Mesendoderm (in vitro differentiated cells): Measurements from ENCODE around the gene ABCG2.

ENCODE experiments used
- DNase-seq: peaks from one replicate; pipeline ENCODE4 v3.0.0; 2013
- H2AK5ac ChIP-seq: 2 replicates; pipeline ENCODE4 v1.6.1; 2013; ENCODE audit warnings: low read length, inconsistent platforms
- H2BK120ac ChIP-seq: 2 replicates; pipeline ENCODE4 v1.6.1; 2013; ENCODE audit warnings: low read depth, mild to moderate bottlenecking, low read length, moderate library complexity, mixed read lengths
- H2BK15ac ChIP-seq: replicated peaks from 2 replicates; pipeline ENCODE4 v1.6.1; 2013; ENCODE audit warnings: low read depth, mild to moderate bottlenecking, moderate library complexity
- H2BK5ac ChIP-seq: 2 replicates; pipeline ENCODE4 v1.6.1; 2013; ENCODE audit warnings: low read length, inconsistent platforms
- H3K18ac ChIP-seq: 2 replicates; pipeline ENCODE4 v1.6.1; 2013; ENCODE audit warnings: mild to moderate bottlenecking, low read length, mixed read lengths
- H3K23ac ChIP-seq: one replicate; pipeline ENCODE4 v1.6.1; 2013; ENCODE audit warnings: low read length
- H3K27ac ChIP-seq: 2 replicates; pipeline ENCODE4 v1.5.1; 2013; ENCODE audit warnings: low read depth, mild to moderate bottlenecking, inconsistent platforms, low read length, moderate library complexity
- H3K27me3 ChIP-seq: 2 replicates; pipeline ENCODE4 v1.6.1; 2013; ENCODE audit warnings: low read length, control low read depth, mild to moderate bottlenecking, inconsistent platforms; ENCODE audit not compliant: insufficient read depth, poor library complexity
- H3K36me3 ChIP-seq: 2 replicates; pipeline ENCODE4 v1.6.1; 2013; ENCODE audit warnings: low read length, inconsistent platforms; ENCODE audit not compliant: control insufficient read depth, insufficient read depth
- H3K4ac ChIP-seq: one replicate; pipeline ENCODE4 v1.6.1; 2013; ENCODE audit warnings: low read depth, mild to moderate bottlenecking, low read length, moderate library complexity
- H3K4me1 ChIP-seq: 2 replicates; pipeline ENCODE4 v1.6.1; 2013; ENCODE audit warnings: low read depth, low read length, inconsistent platforms; ENCODE audit not compliant: control insufficient read depth
- H3K4me2 ChIP-seq: 2 replicates; pipeline ENCODE4 v1.6.1; 2013; ENCODE audit warnings: low read length
- H3K4me3 ChIP-seq: 2 replicates; pipeline ENCODE4 v1.5.1; 2013; ENCODE audit warnings: mild to moderate bottlenecking, low read length
- H3K56ac ChIP-seq: one replicate; pipeline ENCODE4 v1.6.1; 2013; ENCODE audit warnings: low read length
- H3K79me1 ChIP-seq: 2 replicates; pipeline ENCODE4 v1.6.1; 2013; ENCODE audit warnings: low read length, inconsistent platforms
- H3K79me2 ChIP-seq: 2 replicates; pipeline ENCODE4 v1.6.1; 2013; ENCODE audit warnings: mild to moderate bottlenecking, low read length; ENCODE audit not compliant: control insufficient read depth, insufficient read depth
- H3K9ac ChIP-seq: 2 replicates; pipeline ENCODE4 v1.6.1; 2013; ENCODE audit warnings: low read length, inconsistent platforms
- H4K5ac ChIP-seq: one replicate; pipeline ENCODE4 v1.6.1; 2013; ENCODE audit warnings: low read length
- H4K8ac ChIP-seq: one replicate; pipeline ENCODE4 v1.6.1; 2013; ENCODE audit warnings: low read depth, mild to moderate bottlenecking, control low read depth, low read length, moderate library complexity
- WGBS: extraction: QIAGEN DNeasy Blood & Tissue Kit; methylation state at CpG from one replicate; pipeline ENCODE4 v1.1.7; 2013; ENCODE audit warnings: low lambda C conversion rate, missing lambda C conversion rate; ENCODE audit not compliant: insufficient coverage; ENCODE audit errors: extremely low coverage; 5-methylcytosine and 5-hydroxymethylcytosine counted together

Gene ABCG2

DNA sequence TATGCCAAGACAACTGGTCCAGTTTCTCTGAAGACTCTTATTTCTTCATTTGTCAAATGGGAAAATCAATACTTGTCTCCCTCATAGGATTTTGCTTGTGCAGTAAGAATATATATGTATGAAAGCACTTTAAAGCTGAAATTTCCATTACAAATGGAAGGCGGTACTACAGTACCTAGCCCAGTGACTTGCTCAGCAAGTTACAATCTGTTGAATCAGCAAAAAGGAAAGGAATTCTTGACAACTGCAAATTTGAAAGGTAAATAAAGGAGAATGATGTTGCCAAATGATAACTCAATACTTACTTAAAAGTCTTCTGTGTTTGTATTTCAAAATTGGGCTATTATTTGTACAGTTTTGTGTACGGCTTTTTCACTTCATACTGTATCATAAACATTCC lies 79.9 kb downstream of the ABCG2 start:
- no CpG with 5 or more reads among the region's 2 CpGs for WGBS
- H3K4me1 ChIP-seq: no peaks in the 10 kb centered on the region
- H3K36me3 ChIP-seq: peaks cover 6% of the 10 kb centered on the region
- no peak overlapping the region for H3K4me3 ChIP-seq
- no peaks in the 10 kb centered on the region for H3K79me1 ChIP-seq
- no peak overlapping the region for H3K4me2 ChIP-seq
- H2BK5ac ChIP-seq: no peak overlapping the region
- no peak overlapping the region for H2BK120ac ChIP-seq
- H3K56ac ChIP-seq: no peak overlapping the region
- H2BK15ac ChIP-seq: no peak overlapping the region
- no peak overlapping the region for H4K8ac ChIP-seq
- H3K27ac ChIP-seq: no peak overlapping the region
- no peak overlapping the region for H3K4ac ChIP-seq
- H3K18ac ChIP-seq: no peak overlapping the region
- no peaks in the 10 kb centered on the region for H3K79me2 ChIP-seq
- no peak overlapping the region for H3K23ac ChIP-seq
- H3K9ac ChIP-seq: no peak overlapping the region
- H4K5ac ChIP-seq: no peak overlapping the region
- peak; percentile 27 for DNase-seq
- H3K27me3 ChIP-seq: no peaks in the 10 kb centered on the region
- no peak overlapping the region for H2AK5ac ChIP-seq

DNA sequence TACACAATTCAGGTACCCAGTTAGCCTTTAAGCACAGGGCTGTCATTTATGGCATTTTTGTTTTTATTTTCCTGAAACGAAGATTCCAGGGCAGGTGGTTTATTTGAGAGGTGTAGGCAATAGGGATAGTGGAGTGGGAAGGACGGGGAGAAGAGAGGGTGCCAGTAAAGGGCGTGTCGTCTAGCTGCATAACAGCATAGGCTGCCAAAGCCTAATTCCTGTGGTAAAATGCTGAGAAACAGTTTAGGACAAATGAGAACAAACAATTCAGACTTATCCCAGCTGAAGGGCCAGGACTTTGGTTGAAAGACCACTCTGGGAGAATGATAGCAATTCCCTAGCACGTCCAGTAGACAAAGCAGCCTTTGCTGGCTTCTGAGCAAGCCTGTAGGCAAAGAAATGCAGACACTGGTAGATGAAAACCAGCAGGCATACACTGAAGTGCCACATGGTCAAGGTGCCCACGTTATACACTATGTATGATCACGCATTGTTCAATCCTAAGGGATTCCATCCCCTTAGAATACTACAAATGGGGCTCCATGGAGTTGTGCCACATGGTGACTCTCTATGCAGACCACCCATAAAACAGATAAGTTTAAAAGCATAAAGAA lies 80.4 kb downstream of the ABCG2 start:
- Histone ChIP-seq H3K4me3 (no peak overlapping the region), H2BK5ac (no peak overlapping the region), H3K79me1 (no peaks in the 10 kb centered on the region), H4K8ac (no peak overlapping the region), H3K4me1 (no peaks in the 10 kb centered on the region), H3K27ac (no peak overlapping the region), H3K79me2 (no peaks in the 10 kb centered on the region), H2BK120ac (no peak overlapping the region), H3K56ac (no peak overlapping the region), H4K5ac (no peak overlapping the region), H3K18ac (no peak overlapping the region), H2BK15ac (no peak overlapping the region), H2AK5ac (no peak overlapping the region), H3K27me3 (no peaks in the 10 kb centered on the region), H3K23ac (no peak overlapping the region), H3K4ac (no peak overlapping the region), H3K9ac (no peak overlapping the region), H3K4me2 (no peak overlapping the region), H3K36me3 (peaks cover 6% of the 10 kb centered on the region)
- no peak for DNase-seq
- no CpG with 5 or more reads among the region's 7 CpGs for WGBS

DNA sequence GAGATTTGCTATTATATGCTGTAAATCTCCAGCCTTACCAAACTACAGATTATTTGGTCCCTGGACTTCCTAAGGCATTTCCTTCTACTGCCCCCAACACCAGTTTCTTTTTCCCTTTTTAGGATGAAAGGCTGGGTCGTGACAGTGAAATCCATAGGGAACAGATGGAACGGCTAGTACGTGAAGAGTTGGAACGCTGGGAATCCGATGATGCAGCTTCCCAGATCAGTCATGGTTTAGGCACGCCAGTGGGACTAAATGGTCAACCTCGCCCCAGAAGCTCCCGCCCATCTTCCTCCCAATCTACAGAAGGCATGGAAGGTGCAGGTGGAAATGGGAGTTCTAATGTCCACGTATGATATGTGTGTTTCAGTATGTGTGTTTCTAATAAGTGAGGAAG lies 83.1 kb downstream of the ABCG2 start:
- Histone ChIP-seq H3K18ac (no peak overlapping the region), H2BK15ac (no peak overlapping the region), H3K56ac (no peak overlapping the region), H3K36me3 (peaks cover 7% of the 10 kb centered on the region), H2BK120ac (no peak overlapping the region), H3K23ac (no peak overlapping the region), H3K79me1 (no peaks in the 10 kb centered on the region), H3K4me1 (no peaks in the 10 kb centered on the region), H2AK5ac (no peak overlapping the region), H3K4me2 (no peak overlapping the region), H4K8ac (no peak overlapping the region), H3K4ac (no peak overlapping the region), H3K4me3 (no peak overlapping the region), H2BK5ac (no peak overlapping the region), H3K9ac (no peak overlapping the region), H3K27me3 (no peaks in the 10 kb centered on the region), H4K5ac (no peak overlapping the region), H3K27ac (no peak overlapping the region), H3K79me2 (no peaks in the 10 kb centered on the region)
- no CpG with 5 or more reads among the region's 9 CpGs for WGBS
- no peak for DNase-seq

DNA sequence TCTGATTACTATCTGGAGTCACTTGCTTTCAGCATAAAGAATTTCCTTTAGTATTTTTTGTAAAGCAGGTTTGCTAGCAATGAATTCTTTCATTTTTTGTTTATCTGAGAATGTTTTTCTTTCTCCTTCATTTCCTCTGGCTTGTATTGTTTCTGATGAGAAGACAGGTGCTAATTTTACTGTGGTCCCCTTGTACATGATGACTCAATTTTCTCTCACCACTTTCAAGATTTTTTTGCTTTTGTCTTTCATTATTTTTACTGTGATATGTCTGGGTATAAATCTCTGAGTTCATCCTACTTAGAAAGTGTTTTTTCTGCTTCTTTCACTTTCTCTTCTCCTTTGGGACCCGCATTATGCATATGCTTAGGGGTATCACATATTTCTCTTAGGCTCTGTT lies 88.4 kb downstream of the ABCG2 start:
- no peak overlapping the region for H2AK5ac ChIP-seq
- peaks cover 10% of the 10 kb centered on the region for H3K36me3 ChIP-seq
- no peak overlapping the region for H2BK15ac ChIP-seq
- H3K4me2 ChIP-seq: no peak overlapping the region
- H3K27me3 ChIP-seq: no peaks in the 10 kb centered on the region
- no peak for DNase-seq
- no peak overlapping the region for H3K27ac ChIP-seq
- no peaks in the 10 kb centered on the region for H3K79me1 ChIP-seq
- no peak overlapping the region for H4K5ac ChIP-seq
- no peaks in the 10 kb centered on the region for H3K79me2 ChIP-seq
- no peak overlapping the region for H4K8ac ChIP-seq
- H3K4me3 ChIP-seq: no peak overlapping the region
- no peak overlapping the region for H2BK120ac ChIP-seq
- H3K4ac ChIP-seq: no peak overlapping the region
- H3K18ac ChIP-seq: no peak overlapping the region
- no peaks in the 10 kb centered on the region for H3K4me1 ChIP-seq
- no CpG with 5 or more reads among the region's 1 CpG for WGBS
- no peak overlapping the region for H2BK5ac ChIP-seq
- H3K9ac ChIP-seq: no peak overlapping the region
- no peak overlapping the region for H3K56ac ChIP-seq
- H3K23ac ChIP-seq: no peak overlapping the region

DNA sequence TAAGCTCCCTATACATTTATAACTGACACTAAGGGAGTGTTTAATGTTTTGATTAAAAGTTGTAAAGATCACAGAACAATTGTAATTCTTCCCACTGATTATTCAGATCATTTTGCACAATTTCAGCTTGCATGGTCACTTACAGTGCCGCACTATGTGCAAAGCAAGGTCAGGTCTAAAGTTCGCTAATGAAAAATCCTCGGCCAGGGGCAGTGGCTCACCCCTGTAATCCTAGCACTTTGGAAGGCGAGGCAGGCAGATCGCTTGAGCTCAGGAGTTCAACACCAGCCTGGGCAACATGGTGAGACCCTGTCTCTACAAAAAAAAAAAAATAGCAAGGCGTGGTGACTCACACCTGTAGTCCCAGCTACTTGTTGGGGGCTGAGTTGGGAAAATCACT lies 94.0 kb downstream of the ABCG2 start:
- Histone ChIP-seq H3K27ac (no peak overlapping the region), H4K5ac (no peak overlapping the region), H3K9ac (no peak overlapping the region), H2BK15ac (no peak overlapping the region), H3K27me3 (no peaks in the 10 kb centered on the region), H4K8ac (no peak overlapping the region), H3K79me2 (no peaks in the 10 kb centered on the region), H3K4ac (no peak overlapping the region), H3K36me3 (peaks cover 8% of the 10 kb centered on the region), H3K4me2 (no peak overlapping the region), H3K79me1 (no peaks in the 10 kb centered on the region), H2AK5ac (no peak overlapping the region), H2BK120ac (no peak overlapping the region), H3K18ac (no peak overlapping the region), H2BK5ac (no peak overlapping the region), H3K4me1 (no peaks in the 10 kb centered on the region), H3K4me3 (no peak overlapping the region), H3K23ac (no peak overlapping the region), H3K56ac (no peak overlapping the region)
- WGBS: no CpG with 5 or more reads among the region's 6 CpGs
- DNase-seq: no peak

DNA sequence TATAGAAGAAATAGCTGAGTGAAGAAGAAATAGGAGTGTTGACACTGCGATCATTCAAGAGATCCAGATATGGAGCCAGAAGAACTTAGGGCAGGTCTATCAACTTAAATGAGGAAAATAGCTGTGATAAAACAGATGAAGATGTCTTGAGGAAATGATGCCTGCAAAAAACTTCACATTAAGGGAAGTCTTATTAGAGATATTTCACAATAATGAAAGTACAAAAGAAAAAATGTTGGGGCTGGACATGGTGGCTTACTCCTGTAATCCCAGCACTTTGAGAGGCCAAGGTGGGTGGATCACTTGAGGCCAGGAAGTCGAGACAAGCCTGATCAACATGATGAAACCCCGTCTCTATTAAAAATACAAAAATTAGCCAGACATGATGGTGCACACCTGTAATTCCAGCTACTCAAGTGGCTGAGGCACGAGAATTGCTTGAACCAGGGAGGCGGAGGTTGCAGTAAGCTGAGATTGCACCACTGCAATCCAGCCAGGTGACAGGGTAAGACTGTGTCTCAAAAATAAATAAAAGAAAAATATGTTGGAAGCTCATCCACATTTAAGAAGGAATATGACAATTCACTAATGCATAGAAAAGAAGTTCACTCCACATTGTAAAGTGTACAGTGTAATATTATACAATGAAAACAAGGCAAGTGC lies 94.7 kb downstream of the ABCG2 start:
- H3K4ac ChIP-seq: no peak overlapping the region
- no peak overlapping the region for H4K8ac ChIP-seq
- H3K23ac ChIP-seq: no peak overlapping the region
- no peak overlapping the region for H3K56ac ChIP-seq
- H4K5ac ChIP-seq: no peak overlapping the region
- H2BK5ac ChIP-seq: no peak overlapping the region
- no peak overlapping the region for H2AK5ac ChIP-seq
- H3K79me2 ChIP-seq: no peaks in the 10 kb centered on the region
- no peak overlapping the region for H3K18ac ChIP-seq
- H3K4me2 ChIP-seq: no peak overlapping the region
- no peak overlapping the region for H3K4me3 ChIP-seq
- no peaks in the 10 kb centered on the region for H3K4me1 ChIP-seq
- H3K9ac ChIP-seq: no peak overlapping the region
- no CpG with 5 or more reads among the region's 5 CpGs for WGBS
- H3K79me1 ChIP-seq: no peaks in the 10 kb centered on the region
- H2BK120ac ChIP-seq: no peak overlapping the region
- no peak for DNase-seq
- no peaks in the 10 kb centered on the region for H3K27me3 ChIP-seq
- peaks cover 10% of the 10 kb centered on the region for H3K36me3 ChIP-seq
- H3K27ac ChIP-seq: no peak overlapping the region
- H2BK15ac ChIP-seq: no peak overlapping the region
